GM12865 (cell line): ENCODE measurements around the gene PPIL6.

ENCODE experiments used
- DNase-seq: peaks from one replicate; pipeline ENCODE4 v3.0.0; 2010; ENCODE audit warnings: low read depth
- H3K4me3 ChIP-seq: 2 replicates; pipeline ENCODE4 v1.5.1; 2011; ENCODE audit warnings: mild to moderate bottlenecking, low read depth, low read length, control low read depth
- CTCF ChIP-seq: IDR thresholded peaks from 2 replicates; pipeline ENCODE4 v1.5.1; 2011; ENCODE audit warnings: low read length, control low read depth, low read depth, inconsistent platforms; ENCODE audit not compliant: insufficient read depth; ENCODE audit errors: missing control alignments

Gene PPIL6

GRCh38 chr6:109475625-109476024, 35.2 kb upstream of the PPIL6 start:
- TF ChIP-seq CTCF, result no peak
- H3K4me3 ChIP-seq, result no peak overlapping the region
- DNase-seq, result no peak

- TF ChIP-seq CTCF, result no peak
- no peak overlapping the region for H3K4me3 ChIP-seq
- no peak for DNase-seq
Measured at GRCh38 chr6:109474995-109475394, 34.6 kb upstream of the PPIL6 start.

DNA sequence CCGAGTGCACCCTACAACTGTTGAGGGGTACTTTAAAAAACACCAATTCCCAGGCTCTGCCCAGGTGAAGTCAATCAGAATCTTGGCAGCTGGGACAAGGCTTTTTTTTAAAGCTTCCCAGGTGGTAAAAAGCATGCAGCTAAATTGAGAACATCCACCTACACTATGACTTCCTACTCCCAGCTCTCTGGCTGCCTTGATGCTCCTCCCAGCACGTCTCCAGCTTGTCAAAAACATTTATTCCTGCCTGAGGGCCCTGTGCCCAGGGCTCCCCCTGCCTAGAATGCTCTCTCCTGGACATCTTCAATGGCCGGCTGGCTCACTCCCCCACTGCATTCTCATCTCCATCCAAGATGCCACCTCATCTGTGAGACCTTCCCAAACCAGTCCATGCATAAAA, 32.7 kb upstream of the PPIL6 start:
- no peak for TF ChIP-seq CTCF
- no peak overlapping the region for H3K4me3 ChIP-seq
- DNase-seq, result no peak

DNA sequence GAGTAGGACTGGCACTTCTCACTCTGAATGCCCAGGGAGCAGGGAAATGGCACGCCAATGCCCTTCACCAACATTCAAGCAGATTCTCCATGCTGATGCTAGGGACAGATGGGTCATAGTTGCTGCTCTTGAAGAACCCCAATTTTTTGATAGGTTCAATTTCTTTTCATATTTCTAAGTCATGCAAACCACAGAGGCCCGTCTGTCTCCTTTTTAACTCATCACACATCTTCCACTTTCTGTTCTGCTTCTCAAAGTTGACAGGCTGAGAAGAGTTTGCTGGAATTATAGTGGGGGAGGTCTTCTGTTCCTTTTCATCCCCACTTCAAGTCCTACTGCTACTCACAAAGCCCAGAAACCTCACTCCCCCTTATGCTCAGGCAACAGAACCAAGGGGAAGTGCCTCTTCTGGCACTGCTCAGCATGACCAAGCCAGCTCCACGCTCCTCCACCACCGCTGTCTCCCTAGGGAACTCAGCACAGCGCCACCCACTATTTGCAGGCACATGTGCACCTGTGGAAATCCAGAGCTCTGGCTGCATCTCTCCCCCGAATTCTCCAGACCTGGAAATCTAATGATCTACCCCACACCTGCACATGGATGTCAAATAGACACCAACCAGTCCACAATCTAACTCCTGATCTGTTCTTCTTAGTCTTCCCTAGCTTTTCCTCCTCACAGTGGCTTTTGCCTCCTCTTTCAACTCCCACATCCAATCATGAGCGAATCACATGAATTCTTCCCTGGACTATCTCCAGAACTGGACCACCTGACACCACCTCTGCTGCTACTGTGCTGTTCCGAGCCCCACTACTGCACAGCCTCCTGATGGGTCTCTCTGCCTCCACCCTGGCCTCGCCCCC, 31.9 kb upstream of the PPIL6 start:
- no peak overlapping the region for H3K4me3 ChIP-seq
- peak; percentile 39 for DNase-seq
- TF ChIP-seq CTCF, result peak; percentile 11

DNA sequence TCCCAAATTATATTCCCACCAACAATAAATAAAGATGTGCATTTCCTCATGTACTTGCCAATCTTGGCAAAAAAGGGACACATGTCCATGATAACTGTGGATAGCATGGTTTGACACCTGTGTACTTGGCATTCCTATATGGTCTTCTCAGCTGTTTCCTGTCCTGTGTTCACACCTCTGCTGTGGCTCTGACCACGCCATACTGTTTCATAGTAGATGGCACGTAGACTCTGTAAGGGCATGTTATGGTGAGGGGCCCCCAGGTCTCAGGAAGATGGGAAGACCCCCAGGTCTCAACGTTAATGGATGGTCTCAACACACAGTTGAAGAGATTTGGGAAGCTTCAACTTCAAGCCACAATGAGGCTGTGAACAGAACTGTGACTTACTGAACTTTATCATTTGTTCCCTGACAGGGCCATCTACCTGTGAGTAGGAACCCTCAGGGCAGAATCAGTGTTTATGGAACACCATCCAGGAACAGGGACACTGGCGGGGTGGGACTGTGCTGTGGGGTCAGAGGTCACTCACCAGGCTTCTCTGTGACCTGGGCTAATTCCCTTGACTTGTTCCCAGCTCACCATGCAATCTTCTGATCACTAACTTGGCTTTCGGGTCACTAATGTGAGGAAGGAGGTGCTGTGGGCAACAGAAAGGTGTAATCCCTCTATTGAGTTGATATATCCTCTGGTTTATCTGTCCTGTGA, 30.8 kb upstream of the PPIL6 start:
- H3K4me3 ChIP-seq, result no peak overlapping the region
- no peak for TF ChIP-seq CTCF
- no peak for DNase-seq

DNA sequence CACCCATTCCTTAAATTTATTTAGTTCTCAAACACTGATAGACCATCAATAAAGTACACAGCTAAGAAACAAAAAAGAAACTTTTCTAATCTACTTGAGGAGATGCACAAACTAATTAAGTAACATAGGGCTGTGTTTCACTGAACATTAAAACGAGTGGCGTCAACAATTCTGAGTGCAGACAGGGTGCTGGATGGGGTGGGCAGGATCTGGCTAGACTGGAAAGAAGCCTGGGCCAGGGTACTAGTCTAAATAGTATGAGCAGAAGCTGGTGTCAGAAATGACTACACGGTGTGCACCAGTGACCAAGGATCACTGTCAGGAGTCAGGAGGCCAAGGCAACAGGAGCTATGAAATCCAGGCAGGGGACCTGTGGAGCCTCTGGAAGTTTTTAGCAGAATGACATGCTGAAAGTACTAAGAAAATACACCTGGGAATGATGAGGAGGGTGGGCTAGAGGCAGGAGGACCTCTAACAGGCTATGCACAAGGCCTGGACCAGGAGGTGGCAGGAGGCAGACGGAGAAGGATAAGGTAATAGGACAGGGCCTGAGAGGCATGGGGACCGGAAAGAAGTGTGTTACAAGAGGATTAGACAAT, 29.3 kb upstream of the PPIL6 start:
- TF ChIP-seq CTCF, result no peak
- no peak for DNase-seq
- H3K4me3 ChIP-seq, result no peak overlapping the region
